HEK293 (cell line): ENCODE data around the gene GAP43.

ENCODE experiments used
- FEZF1 ChIP-seq: fragments of 450-650 bp; formaldehyde crosslinking; IDR thresholded peaks from 2 replicates; pipeline ENCODE4 v1.5.1; 2016; ENCODE audit warnings: missing biosample characterization, missing genetic modification characterization
- OSR2 ChIP-seq: fragments of 450-650 bp; formaldehyde crosslinking; IDR thresholded peaks from 2 replicates; pipeline ENCODE4 v1.5.1; 2016; ENCODE audit warnings: missing biosample characterization, missing genetic modification characterization
- PATZ1 ChIP-seq: fragments of 450-650 bp; formaldehyde crosslinking; IDR thresholded peaks from 2 replicates; pipeline ENCODE4 v1.5.1; 2016; ENCODE audit warnings: missing biosample characterization, missing genetic modification characterization
- PRDM10 ChIP-seq: fragments of 450-650 bp; formaldehyde crosslinking; IDR thresholded peaks from 2 replicates; pipeline ENCODE4 v1.5.1; 2016; ENCODE audit warnings: missing biosample characterization, missing genetic modification characterization
- ZBTB20 ChIP-seq: fragments of 450-650 bp; formaldehyde crosslinking; IDR thresholded peaks from 2 replicates; pipeline ENCODE4 v1.5.1; 2016; ENCODE audit warnings: missing biosample characterization, missing genetic modification characterization
- ZNF175 ChIP-seq: fragments of 450-650 bp; formaldehyde crosslinking; IDR thresholded peaks from 2 replicates; pipeline ENCODE4 v1.5.1; 2016; ENCODE audit warnings: missing biosample characterization, missing genetic modification characterization
- ZNF302 ChIP-seq: fragments of 450-650 bp; formaldehyde crosslinking; IDR thresholded peaks from 2 replicates; pipeline ENCODE4 v1.5.1; 2016; ENCODE audit warnings: missing biosample characterization, missing genetic modification characterization, low read depth
- ZNF654 ChIP-seq: fragments of 450-650 bp; formaldehyde crosslinking; IDR thresholded peaks from 2 replicates; pipeline ENCODE4 v1.5.1; 2016; ENCODE audit warnings: low read depth, missing biosample characterization, missing genetic modification characterization
- ZNF747 ChIP-seq: fragments of 450-650 bp; formaldehyde crosslinking; IDR thresholded peaks from 2 replicates; pipeline ENCODE4 v1.5.1; 2016; ENCODE audit warnings: missing biosample characterization, missing genetic modification characterization
- ZSCAN5A ChIP-seq: fragments of 450-650 bp; formaldehyde crosslinking; IDR thresholded peaks from 2 replicates; pipeline ENCODE4 v1.5.1; 2016; ENCODE audit warnings: missing biosample characterization, missing genetic modification characterization
- TF ChIP-seq, protein P1 (sequence below): fragments of 450-650 bp; formaldehyde crosslinking; IDR thresholded peaks from 2 replicates; pipeline ENCODE4 v1.5.1; 2016; ENCODE audit warnings: missing biosample characterization, missing genetic modification characterization
- TF ChIP-seq, protein P2 (sequence below): fragments of 450-650 bp; formaldehyde crosslinking; IDR thresholded peaks from 2 replicates; pipeline ENCODE4 v1.5.1; 2016; ENCODE audit warnings: missing biosample characterization, missing genetic modification characterization, low read depth

DNA sequence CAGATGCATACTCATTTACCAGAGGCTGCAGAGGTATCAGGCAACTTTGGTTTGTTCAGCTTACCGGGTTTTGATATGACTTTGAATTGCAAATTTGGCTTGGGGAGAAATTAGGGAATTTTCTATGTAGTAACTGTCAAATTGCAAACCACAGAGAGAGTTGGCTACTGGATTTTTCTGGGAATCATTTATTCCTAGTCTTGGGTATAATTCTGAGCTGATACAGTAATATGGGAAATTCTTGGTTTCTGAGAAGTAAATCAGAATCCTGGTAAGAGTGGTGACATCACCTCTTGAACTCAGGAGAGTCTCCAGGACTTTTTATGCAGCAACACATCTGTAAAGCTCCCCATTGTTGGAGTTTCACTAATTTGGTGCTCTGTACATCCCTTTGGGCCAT is 39.0 kb downstream of the GAP43 start:
- TF ChIP-seq ZSCAN5A (tag by site-specific recombination) (no peak), ZBTB20 (no peak), ZNF175 (tag by site-specific recombination) (no peak), ZNF747 (tag by site-specific recombination) (no peak), ZNF302 (tag by site-specific recombination) (no peak), FEZF1 (no peak), OSR2 (no peak), PRDM10 (no peak), PATZ1 (no peak), ZNF654 (tag by site-specific recombination) (no peak)
- TF ChIP-seq, protein P1, sequence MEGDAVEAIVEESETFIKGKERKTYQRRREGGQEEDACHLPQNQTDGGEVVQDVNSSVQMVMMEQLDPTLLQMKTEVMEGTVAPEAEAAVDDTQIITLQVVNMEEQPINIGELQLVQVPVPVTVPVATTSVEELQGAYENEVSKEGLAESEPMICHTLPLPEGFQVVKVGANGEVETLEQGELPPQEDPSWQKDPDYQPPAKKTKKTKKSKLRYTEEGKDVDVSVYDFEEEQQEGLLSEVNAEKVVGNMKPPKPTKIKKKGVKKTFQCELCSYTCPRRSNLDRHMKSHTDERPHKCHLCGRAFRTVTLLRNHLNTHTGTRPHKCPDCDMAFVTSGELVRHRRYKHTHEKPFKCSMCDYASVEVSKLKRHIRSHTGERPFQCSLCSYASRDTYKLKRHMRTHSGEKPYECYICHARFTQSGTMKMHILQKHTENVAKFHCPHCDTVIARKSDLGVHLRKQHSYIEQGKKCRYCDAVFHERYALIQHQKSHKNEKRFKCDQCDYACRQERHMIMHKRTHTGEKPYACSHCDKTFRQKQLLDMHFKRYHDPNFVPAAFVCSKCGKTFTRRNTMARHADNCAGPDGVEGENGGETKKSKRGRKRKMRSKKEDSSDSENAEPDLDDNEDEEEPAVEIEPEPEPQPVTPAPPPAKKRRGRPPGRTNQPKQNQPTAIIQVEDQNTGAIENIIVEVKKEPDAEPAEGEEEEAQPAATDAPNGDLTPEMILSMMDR (tag by site-specific recombination), result no peak
- TF ChIP-seq, protein P2, sequence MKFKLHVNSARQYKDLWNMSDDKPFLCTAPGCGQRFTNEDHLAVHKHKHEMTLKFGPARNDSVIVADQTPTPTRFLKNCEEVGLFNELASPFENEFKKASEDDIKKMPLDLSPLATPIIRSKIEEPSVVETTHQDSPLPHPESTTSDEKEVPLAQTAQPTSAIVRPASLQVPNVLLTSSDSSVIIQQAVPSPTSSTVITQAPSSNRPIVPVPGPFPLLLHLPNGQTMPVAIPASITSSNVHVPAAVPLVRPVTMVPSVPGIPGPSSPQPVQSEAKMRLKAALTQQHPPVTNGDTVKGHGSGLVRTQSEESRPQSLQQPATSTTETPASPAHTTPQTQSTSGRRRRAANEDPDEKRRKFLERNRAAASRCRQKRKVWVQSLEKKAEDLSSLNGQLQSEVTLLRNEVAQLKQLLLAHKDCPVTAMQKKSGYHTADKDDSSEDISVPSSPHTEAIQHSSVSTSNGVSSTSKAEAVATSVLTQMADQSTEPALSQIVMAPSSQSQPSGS (tag by site-specific recombination), result no peak
